Measurements from ENCODE around the gene PATL2.
A peak's percentile ranks its signal among the peaks of the same experiment; 100 is the strongest.
"Not testable (repeated sequence)": the region's sequence is repeated elsewhere in the genome, so short reads cannot be mapped to it uniquely, and the experiment has no call there.

The PATL2 gene

GRCh38 chr15:44726136-44726535 lies 15.0 kb upstream of the PATL2 start:
- peak overlapping the region; percentile 92 to 97 for H3K27ac ChIP-seq
- DNase-seq (ENCODE audit: low spot score): no peak
- TF ChIP-seq CTCF (IDR thresholded peaks at IDR 0.05): no peak
- H3K4me3 ChIP-seq: peak overlapping the region; percentile 29

- H3K27ac ChIP-seq: no peak overlapping the region
- no peak overlapping the region for H3K4me3 ChIP-seq
- no peak for DNase-seq (ENCODE audit: low spot score)
- TF ChIP-seq CTCF (IDR thresholded peaks at IDR 0.05): no peak
These were observed 10.9 kb upstream of the PATL2 start for GRCh38 chr15:44722011-44722410.

- no peak for DNase-seq (ENCODE audit: low spot score)
- no peak for TF ChIP-seq CTCF (IDR thresholded peaks at IDR 0.05)
- H3K4me3 ChIP-seq: no peak overlapping the region
- H3K27ac ChIP-seq: no peak overlapping the region
These were observed 9.5 kb upstream of the PATL2 start for GRCh38 chr15:44720460-44721176.

- H3K27ac ChIP-seq; H3K4me3 ChIP-seq; DNase-seq (ENCODE audit: low spot score): not testable (repeated sequence)
These were observed 8.9 kb upstream of the PATL2 start for GRCh38 chr15:44720000-44720435.

- TF ChIP-seq CTCF (IDR thresholded peaks at IDR 0.05): no peak
- Histone ChIP-seq H3K27ac (no peak overlapping the region), H3K4me3 (no peak overlapping the region)
- DNase-seq (ENCODE audit: low spot score): no peak
These were observed 8.3 kb upstream of the PATL2 start for GRCh38 chr15:44719293-44719999.

GRCh38 chr15:44718927-44719292 lies 7.8 kb upstream of the PATL2 start:
- no peak for DNase-seq (ENCODE audit: low spot score)
- no peak for TF ChIP-seq CTCF (IDR thresholded peaks at IDR 0.05)
- Histone ChIP-seq H3K4me3 (no peak overlapping the region), H3K27ac (no peak overlapping the region)

GRCh38 chr15:44718180-44718926 lies 7.2 kb upstream of the PATL2 start:
- no peak overlapping the region for H3K4me3 ChIP-seq
- no peak for TF ChIP-seq CTCF (IDR thresholded peaks at IDR 0.05)
- H3K27ac ChIP-seq: no peak overlapping the region
- DNase-seq (ENCODE audit: low spot score): no peak

All from coronary artery (tissue), 2 donors.